Measurements from ENCODE around the gene GMCL1. TPM values are rescaled to one million over a fixed set of nuclear protein-coding genes. Genes with fewer than 3 reads are reported as not detected.

The GMCL1 gene
- total and polyA plus RNA-seq, 2 of the 13 experiments (the other 11 are each of a cell fraction or from before 2014, with no cell fraction given) = 18.7 to 24.0 TPM

DNA sequence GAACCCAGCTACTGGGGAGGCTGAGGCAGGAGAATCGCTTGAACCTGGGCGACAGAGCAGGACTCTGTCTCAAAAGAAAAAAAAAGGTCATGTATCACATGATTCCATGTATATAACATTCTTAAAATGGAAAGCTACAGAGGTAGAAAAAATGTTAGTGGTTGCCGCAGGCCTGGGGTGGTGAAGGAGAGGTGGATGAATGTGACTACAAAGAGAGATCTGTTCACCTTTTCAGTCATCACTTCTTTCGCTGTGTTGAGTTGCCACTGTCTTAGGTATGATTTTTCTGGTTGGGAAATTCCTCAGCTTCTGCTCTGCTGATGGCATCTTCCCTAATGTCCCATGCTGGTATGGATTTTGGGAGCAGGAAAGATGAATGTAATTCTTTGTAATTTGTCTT is 59.0 kb downstream of the GMCL1 start:
- FAIRE-seq (no peak), ATAC-seq (no peak)

DNA sequence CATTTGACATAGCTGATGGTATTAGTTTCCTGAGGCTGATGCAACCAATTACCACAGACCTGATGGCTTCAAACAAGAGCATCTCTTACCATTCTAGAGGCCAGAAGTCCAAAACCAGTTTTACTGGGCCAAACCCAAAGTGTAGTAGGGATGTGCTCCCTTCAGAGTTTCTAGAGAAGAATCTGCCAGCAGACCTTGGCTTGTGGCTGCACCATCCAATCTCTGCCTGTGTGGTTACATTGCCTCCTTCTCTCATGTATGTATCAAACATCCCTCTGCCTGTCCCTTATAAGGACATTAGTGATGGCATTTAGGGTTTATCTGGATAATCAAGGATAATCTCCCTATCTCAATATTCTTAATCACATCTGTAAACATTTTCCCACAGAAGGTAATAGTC is 59.8 kb downstream of the GMCL1 start:
- Histone ChIP-seq H3K9ac (ENCODE audit: insufficient read depth, low read depth, low read length) (no peak overlapping the region), H3K27me3 (ENCODE audit: control insufficient read depth in 1 of 2, insufficient read depth in 2 of 2, low read length in 2 of 2) (no peaks in the 10 kb centered on the region; a peak in 2 of 5 replicates), H3K4me3 (replicated peaks in 1 of 3; ENCODE audit: insufficient read depth in 1 of 3, low read depth in 2 of 3, low read length in 3 of 3) (no peak overlapping the region), H3K4me1 (ENCODE audit: insufficient read depth, low read length) (peaks cover 13% of the 10 kb centered on the region; the same call in 1 of the 2 replicates), H3K9me3 (ENCODE audit: low read length) (peaks cover 5% of the 10 kb centered on the region; the same call in 1 of the 2 replicates), H3K4me2 (ENCODE audit: low read depth, low read length) (no peak overlapping the region), H3K36me3 (replicated peaks in 1 of 2; ENCODE audit: control insufficient read depth in 1 of 2, insufficient read depth in 2 of 2, low read length in 2 of 2) (no peaks in the 10 kb centered on the region), H3K79me2 (ENCODE audit: insufficient read depth, low read length) (peaks cover 6% of the 10 kb centered on the region), H3K27ac (ENCODE audit: extremely low read length, insufficient read depth, low read length) (no peak overlapping the region), H4K20me1 (ENCODE audit: insufficient read depth, low read length) (no peaks in the 10 kb centered on the region), H2AFZ (ENCODE audit: low read length) (no peak overlapping the region)
- no peak for ATAC-seq
- FAIRE-seq = no peak
- in situ Hi-C loops (cut with HindIII; ENCODE audit: extremely low pct_ligation_motif_present, low pct_unique_long_range_greater_than_20kb) (no loop called here), intact Hi-C loops (cut with micrococcal nuclease; ENCODE audit: unreplicated experiment) (no loop called here)
- ChIA-PET POLR2A (no interaction called here), CTCF (ENCODE audit: low intra/inter-chr PET ratio, low total read pairs) (no interaction called here)
- DNase-seq (ENCODE audit: low spot score) = no peak
- no TSS peak for BruUV-seq (replicated peaks)
- TF ChIP-seq ZNF136 (CRISPR knock-in tag; IDR thresholded peaks at IDR 0.05; ENCODE audit: low read depth) = no peak
- TF ChIP-seq, protein P1, sequence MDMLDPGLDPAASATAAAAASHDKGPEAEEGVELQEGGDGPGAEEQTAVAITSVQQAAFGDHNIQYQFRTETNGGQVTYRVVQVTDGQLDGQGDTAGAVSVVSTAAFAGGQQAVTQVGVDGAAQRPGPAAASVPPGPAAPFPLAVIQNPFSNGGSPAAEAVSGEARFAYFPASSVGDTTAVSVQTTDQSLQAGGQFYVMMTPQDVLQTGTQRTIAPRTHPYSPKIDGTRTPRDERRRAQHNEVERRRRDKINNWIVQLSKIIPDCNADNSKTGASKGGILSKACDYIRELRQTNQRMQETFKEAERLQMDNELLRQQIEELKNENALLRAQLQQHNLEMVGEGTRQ (IDR thresholded peaks at IDR 0.05; ENCODE audit: low read depth, low read length) = no peak
- TF ChIP-seq, protein P1 (CRISPR knock-in tag; IDR thresholded peaks at IDR 0.05; ENCODE audit: borderline replicate concordance) = no peak
- TF ChIP-seq DPF2 (CRISPR knock-in tag; IDR thresholded peaks at IDR 0.05; ENCODE audit: borderline replicate concordance, low read depth) = no peak
- TF ChIP-seq NFKBIZ (CRISPR knock-in tag; IDR thresholded peaks at IDR 0.05) = no peak
- TF ChIP-seq MTF1 (CRISPR knock-in tag; IDR thresholded peaks at IDR 0.05) = no peak
- TF ChIP-seq, protein P2, sequence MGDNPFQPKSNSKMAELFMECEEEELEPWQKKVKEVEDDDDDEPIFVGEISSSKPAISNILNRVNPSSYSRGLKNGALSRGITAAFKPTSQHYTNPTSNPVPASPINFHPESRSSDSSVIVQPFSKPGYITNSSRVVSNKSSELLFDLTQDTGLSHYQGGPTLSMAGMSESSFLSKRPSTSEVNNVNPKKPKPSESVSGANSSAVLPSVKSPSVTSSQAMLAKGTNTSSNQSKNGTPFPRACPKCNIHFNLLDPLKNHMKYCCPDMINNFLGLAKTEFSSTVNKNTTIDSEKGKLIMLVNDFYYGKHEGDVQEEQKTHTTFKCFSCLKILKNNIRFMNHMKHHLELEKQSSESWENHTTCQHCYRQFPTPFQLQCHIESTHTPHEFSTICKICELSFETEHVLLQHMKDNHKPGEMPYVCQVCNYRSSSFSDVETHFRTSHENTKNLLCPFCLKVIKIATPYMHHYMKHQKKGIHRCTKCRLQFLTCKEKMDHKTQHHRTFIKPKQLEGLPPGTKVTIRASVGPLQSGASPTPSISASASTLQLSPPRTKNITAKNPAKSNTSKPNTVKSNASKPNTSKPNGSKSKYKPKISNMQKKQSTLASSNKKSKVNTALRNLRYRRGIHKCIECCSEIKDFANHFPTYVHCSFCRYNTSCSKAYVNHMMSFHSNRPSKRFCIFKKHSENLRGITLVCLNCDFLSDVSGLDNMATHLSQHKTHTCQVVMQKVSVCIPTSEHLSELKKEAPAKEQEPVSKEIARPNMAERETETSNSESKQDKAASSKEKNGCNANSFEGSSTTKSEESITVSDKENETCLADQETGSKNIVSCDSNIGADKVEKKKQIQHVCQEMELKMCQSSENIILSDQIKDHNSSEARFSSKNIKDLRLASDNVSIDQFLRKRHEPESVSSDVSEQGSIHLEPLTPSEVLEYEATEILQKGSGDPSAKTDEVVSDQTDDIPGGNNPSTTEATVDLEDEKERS (CRISPR knock-in tag; IDR thresholded peaks at IDR 0.05) = 0 out of 2 replicates have a peak, but pooled peaks have one; percentile 55
- no peak for TF ChIP-seq ZNF333 (CRISPR knock-in tag; IDR thresholded peaks at IDR 0.05; ENCODE audit: borderline replicate concordance)
- no peak for TF ChIP-seq PHF21A (CRISPR knock-in tag; IDR thresholded peaks at IDR 0.05)

More for the DNA sequence above, 59.0 kb downstream of the GMCL1 start:
- no peaks in the 10 kb centered on the region for H4K20me1 ChIP-seq (ENCODE audit: insufficient read depth, low read length)
- no peaks in the 10 kb centered on the region for H3K79me2 ChIP-seq (ENCODE audit: insufficient read depth, low read length)
- peaks cover 11% of the 10 kb centered on the region; the same call in 1 of the 2 replicates for H3K4me1 ChIP-seq (ENCODE audit: insufficient read depth, low read length)
- TF ChIP-seq GABPB1 (CRISPR knock-in tag; IDR thresholded peaks at IDR 0.05) (no peak), ZNF782 (CRISPR knock-in tag; IDR thresholded peaks at IDR 0.05; ENCODE audit: borderline replicate concordance) (0 out of 2 replicates have a peak, but pooled peaks have one; percentile 29), ELF1 (CRISPR knock-in tag; IDR thresholded peaks at IDR 0.05) (no peak)
- no peaks in the 10 kb centered on the region for H3K36me3 ChIP-seq (replicated peaks in 1 of 2; ENCODE audit: control insufficient read depth in 1 of 2, insufficient read depth in 2 of 2, low read length in 2 of 2)
- H3K4me2 ChIP-seq (ENCODE audit: low read depth, low read length) = no peak overlapping the region
- no peak overlapping the region for H3K9ac ChIP-seq (ENCODE audit: insufficient read depth, low read depth, low read length)
- H2AFZ ChIP-seq (ENCODE audit: low read length) = no peak overlapping the region
- peaks cover 5% of the 10 kb centered on the region; the same call in 1 of the 2 replicates for H3K9me3 ChIP-seq (ENCODE audit: low read length)
- in situ Hi-C loops (cut with HindIII; ENCODE audit: extremely low pct_ligation_motif_present, low pct_unique_long_range_greater_than_20kb) = no loop called here
- POLR2A ChIA-PET = no interaction called here
- no TSS peak for BruUV-seq (replicated peaks)
- no peak overlapping the region for H3K27ac ChIP-seq (ENCODE audit: extremely low read length, insufficient read depth, low read length)
- intact Hi-C loops (cut with micrococcal nuclease; ENCODE audit: unreplicated experiment) = no loop called here
- DNase-seq (ENCODE audit: low spot score) = no peak
- no peak overlapping the region for H3K4me3 ChIP-seq (replicated peaks in 1 of 3; ENCODE audit: insufficient read depth in 1 of 3, low read depth in 2 of 3, low read length in 3 of 3)
- CTCF ChIA-PET (ENCODE audit: low intra/inter-chr PET ratio, low total read pairs) = no interaction called here
- 73% methylated on average over 4 of the region's 4 CpGs for WGBS (ENCODE audit: low lambda C conversion rate)
- H3K27me3 ChIP-seq (ENCODE audit: control insufficient read depth in 1 of 2, insufficient read depth in 2 of 2, low read length in 2 of 2) = no peaks in the 10 kb centered on the region; a peak in 1 of 5 replicates
